Hematopoietic multipotent progenitor cell treated with erythropoietin and hydrocortisone succinate and interleukin-3 and kit ligand, for 8 days (in vitro differentiated cells): ENCODE results near the gene COX7B2.

Experiments used
- DNase-seq: peaks from one replicate; pipeline ENCODE4 v3.0.0-alpha.2; 2015

Gene COX7B2

DNA sequence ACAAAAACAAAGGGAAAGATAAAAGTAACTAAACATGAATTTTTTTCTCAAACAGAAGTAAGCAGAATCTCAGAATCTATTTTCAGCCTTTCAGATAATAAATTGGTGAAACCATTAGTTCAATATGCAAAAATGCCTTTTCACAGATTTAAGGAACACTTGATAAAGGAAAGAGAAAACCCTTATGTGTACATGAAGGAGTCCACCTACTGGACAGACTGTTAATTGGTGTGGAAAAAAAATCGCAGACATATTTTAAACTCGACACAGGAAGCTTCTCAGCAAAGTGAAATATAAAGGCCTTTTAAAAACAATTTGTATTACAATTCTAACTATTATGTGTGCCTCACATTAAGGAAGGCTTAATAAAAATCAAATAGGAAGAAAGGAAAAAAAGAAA, 22.3 kb downstream of the COX7B2 start:
- peak; percentile 62 for DNase-seq

DNA sequence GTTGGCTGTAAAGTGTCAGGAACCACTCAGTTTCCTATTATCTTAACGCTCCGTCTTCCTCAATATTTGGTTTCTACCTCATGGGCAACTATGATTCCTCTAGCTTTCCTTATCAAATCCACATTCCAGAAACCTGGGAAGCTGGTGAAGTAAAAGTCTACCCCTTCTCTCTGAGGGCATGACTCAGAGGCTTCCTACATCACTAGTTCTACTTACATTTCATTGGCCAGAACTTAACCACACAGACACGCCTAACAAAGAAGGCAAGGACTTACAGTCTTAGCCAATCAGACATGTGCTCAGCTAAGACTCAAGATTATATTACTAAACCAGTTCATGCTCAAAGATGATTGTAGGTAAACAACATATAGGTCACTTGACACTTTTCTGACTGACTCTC, 30.4 kb downstream of the COX7B2 start:
- no peak for DNase-seq

DNA sequence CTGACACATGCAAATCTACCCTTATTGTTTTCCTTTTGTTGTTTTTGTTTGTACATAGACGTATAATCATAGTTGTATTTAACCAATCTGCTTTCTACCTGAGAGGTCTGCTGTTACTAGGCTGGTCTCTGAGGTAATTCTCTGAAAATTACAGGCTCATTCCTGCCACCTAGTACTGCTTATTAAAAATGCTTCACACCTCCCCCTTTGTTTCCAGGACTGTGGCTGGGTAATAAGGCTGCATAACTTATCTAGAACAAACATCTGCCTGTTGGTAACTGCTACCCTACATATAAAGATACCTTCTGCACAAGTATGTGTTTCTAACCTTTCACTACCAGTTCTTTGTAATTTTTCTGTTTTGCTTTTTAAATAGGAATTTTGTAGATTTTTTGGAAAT, 34.2 kb downstream of the COX7B2 start:
- DNase-seq = peak; percentile 94

DNA sequence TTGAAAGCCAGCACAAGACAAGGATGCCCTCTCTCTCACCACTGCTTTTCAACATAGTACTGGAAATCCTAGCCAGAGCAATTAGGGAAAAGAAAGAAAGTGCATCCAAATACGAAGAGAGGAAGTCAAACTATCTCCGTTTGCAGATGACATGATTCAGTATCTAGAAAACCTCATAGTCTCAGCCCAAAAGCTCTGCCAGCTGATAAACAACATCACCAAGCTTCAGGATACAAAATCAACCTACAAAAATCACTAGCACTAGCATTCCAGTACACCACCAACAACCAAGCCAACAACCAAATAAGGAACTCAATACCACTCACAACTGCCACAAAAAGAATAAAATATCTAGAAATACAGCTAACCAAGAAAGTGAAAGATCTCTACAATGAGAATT, 38.6 kb downstream of the COX7B2 start:
- peak; percentile 72 for DNase-seq

DNA sequence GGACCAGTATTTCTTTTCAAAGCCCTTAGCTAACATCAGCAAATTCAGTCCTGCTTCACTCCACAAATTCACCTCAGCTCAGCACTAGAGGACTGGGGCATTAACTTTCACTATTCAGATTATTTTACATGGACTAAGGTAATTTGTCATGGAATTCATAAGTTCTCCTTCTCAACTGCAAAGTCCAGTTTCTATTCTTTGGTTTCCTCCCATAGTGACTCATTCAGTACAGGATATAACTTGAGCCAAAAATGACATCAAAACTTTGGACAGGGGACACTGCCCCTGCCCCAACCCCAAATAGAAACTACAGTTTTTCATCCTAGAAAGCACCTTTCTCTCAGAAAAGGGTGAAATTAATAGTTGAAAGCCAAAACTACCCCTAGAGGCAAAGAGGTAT, 52.7 kb downstream of the COX7B2 start:
- no peak for DNase-seq

DNA sequence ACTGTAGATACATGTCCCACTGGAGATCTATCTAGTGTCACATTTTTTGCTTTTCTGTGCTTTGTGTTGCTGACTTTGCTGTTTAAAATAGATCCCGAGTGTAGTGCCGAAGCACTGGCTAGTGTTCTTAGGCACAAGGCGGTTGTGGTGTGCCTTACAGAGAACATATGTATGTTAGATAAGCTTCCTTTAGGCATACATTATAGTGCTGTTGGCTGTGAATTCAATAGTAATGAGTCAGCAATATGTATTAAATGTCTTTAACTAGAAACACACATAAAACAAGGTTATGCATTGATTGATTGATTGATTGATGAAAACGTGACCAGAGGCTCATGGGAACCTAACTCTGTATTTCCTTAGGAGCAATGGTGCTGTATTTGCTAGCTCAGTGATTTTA, 56.2 kb downstream of the COX7B2 start:
- DNase-seq = peak; percentile 86

DNA sequence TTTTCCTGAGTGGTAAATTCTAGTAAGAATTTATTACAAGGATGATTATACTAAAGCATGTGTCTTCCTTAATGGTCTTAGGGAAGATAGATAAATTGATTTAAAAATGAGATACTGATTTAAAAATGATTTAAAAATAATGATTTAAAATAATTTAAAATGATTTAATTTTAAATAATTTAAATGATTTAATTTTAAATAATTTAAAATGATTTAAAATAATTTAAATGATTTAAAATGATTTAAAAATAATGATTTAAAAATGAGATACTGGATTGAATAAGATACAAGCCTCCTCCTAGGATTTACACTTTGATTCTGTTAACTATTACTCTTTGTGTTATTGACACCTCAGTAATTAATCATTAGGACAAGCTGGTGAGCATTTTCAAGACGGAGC, 59.0 kb downstream of the COX7B2 start:
- DNase-seq = no peak

DNA sequence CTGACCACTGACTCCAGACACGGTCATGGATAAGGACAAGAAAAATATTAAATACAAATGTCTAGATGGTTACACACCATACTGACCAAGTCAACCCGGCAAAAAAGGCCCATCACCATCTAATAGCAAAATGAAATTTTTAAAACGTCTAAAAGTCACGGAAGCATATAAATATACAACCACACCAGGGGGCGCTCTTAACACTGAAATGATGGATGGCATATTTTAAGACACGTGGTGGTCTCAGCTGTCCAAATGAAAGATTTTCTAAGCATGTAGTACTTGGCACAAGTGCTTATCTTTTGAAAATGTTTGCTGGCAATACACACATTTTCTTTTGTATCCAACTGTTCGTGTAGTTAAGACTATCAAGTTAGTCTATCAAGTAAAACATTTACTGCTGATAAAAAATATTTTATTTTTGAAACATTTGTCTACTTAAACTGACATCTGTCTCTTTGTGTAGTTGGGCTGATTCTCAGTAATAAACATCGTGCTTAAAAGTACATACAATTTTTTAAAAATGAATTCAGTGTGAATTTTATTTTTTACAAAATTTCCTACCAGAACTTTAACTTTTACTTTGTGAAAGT, 64.6 kb downstream of the COX7B2 start:
- peak; percentile 87 for DNase-seq

DNA sequence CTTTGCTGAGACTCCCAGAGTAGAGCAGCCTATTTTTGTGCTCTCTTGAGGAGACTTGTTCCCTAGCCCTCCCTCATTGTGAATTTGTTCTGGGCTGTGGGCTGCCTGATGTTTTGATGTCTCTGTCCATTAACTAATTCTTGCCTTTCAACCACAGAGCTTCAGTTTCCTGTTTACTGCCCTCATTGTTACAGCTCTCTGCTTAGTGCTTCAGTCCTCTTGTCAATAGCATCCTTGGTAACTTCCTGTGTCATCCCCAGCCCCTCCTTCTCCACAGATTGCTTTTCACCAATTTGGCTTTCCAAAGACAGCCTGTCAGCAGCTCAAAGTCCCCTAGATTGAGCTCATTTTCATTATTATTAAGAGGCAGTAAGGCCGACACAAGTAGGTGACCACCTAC, 69.9 kb downstream of the COX7B2 start:
- no peak for DNase-seq

DNA sequence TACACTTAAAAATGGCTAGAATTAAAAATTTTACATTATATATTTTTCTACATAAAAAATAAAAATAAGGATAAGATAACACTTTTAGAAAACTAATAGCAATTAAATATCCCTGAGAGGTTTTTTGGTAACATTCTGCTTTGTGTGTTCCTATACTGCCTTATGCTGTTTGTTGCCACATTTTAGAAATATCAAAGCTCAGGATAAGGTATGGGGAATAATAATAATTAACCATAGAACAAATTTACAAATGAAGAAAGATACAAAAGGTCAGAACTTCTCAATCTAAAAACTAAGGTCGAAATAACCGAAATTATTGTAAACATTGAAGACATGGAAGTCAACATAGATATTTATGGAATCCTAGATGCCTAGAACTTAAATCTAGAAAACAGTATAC, 71.4 kb downstream of the COX7B2 start:
- no peak for DNase-seq

DNA sequence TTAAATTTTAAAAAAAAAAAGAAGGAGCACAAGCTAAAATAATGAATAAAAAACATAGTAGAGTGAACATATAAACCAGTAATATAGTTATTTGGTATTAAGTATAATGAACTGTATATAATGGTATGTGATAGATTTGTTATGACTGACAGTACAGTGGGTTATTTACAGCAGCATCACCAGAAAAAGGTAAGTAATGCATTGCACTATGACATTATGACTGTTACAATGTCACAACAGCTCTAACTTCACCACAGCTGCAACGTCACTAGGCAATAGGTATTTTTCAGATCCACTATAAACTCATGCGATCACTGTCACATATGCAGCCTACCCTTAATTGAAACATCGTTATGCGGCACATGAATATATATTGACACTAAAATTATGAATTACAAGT, 72.5 kb downstream of the COX7B2 start:
- DNase-seq = no peak

DNA sequence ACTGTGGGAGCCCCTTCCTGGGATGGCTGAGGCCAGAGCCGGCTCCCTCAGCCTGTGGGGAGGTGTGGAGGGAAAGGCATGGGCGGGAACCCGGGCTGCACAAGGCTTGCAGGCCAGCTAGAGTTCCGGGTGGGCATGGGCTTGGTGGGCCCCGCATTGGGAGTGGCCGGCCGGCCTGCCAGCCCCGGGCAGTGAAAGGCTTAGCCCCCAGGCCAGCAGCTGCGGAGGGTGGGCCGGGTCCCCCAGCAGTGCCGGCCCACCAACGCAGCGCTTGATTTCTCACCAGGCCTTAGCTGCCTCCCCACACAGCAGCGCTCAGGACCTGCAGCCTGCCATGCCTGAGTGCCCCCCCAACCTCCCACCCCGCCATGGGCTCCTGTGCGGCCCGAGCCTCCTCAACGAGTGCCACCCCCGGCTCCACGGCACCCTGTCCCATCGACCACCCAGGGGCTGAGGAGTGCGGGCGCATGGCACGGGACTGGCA, 78.0 kb downstream of the COX7B2 start:
- DNase-seq = no peak

DNA sequence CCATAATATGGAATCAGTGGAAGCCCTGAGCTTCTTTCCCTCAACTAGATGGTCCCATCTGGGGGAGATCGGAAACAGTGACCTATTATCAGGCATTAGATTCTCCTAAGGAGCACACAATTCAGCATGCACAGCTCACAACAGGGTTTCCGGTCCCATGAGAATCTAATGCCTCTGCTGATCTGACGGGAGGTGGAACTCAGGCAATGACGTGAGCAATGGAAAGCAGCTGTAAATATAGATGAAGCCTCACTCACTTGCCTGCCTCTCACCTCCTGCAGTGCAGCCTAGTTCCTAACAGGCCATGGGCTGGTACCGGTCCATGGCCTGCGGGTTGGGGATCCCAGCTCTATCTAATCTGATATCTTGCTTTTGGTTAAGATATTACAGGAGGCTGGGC, 88.9 kb downstream of the COX7B2 start:
- DNase-seq = no peak

DNA sequence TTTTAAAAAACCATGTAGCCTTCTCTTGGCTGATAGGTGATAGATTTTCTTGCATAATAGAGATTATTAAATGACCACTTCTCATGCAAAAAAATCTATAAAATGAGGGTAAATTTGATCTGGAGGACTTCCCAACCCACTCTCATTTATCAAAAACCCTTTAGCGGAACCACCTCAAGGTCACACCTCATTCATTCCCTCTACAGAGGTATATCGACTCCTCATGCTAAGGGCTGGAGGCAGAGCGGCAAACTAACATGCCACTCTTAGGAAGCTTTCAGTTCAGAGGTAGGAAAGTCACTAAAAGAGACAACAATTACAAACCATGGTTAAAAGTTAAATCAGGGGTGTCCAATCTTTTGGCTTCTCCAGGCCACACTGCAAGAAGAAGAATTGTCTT, 90.0 kb downstream of the COX7B2 start:
- DNase-seq = no peak

DNA sequence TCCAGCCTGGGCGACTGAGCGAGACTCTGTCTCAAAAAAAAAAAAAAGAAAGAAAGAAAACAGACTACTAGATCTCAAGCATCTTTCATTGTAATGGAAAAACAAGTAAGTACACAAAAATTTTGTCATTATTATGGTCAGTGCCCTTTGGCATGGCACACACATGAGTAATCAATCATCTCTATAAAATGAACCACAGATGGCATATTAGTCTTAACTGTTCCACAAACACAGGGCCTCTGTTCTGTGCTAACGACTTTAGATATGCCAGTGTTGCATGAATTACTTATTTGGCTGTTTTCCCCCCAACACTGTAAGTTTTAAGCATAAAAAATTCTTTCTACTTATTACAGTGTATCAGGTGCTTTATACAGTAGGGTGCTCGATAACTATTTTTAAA, 90.4 kb downstream of the COX7B2 start:
- DNase-seq = no peak

DNA sequence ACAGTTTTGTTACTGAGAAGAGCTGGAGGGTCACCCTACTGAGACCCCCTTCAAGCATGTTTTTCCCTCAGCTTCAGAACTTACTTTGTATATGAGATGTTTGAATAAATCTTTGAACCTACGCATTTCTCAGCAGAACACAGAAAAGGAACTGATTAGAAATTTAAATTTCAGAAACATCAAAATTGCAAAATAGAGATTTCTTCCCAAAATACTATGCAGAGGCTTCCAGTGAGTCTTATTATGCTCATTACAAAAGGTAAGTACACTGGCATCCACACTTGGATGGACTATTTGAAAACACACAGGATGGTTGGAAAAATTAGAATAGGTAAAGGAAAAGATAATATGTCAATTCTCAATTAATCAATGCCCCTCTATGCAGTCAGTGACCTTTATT, 91.2 kb downstream of the COX7B2 start:
- DNase-seq = no peak

DNA sequence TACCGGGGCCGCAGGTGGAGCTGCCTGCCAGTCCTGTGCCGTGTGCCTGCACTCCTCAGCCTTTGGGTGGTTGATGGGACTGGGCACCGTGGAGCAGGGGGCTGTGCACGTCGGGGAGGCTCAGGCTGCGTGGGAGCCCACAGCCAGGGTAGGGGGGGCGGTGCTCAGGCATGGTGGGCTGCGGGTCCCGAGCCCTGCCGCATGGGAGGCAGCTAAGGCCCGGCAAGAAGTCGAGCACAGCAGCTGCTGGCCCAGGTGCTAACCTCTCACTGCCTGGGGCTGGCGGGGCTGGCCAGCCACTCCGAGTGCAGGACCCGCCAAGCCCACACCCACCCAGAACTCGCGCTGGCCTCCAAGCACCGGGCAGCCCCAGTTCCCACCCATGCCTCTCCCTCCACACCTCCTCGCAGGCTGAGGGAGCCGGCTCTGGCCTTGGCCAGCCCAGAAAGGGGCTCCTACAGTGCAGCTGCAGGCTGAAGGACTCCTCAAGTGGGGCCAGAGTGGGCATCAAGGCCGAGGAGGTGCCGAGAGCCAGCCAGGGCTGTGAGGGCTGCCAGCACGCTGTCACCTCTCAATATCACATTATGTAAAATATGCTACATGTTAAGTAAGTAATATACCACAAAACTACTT, 104.1 kb downstream of the COX7B2 start:
- no peak for DNase-seq

DNA sequence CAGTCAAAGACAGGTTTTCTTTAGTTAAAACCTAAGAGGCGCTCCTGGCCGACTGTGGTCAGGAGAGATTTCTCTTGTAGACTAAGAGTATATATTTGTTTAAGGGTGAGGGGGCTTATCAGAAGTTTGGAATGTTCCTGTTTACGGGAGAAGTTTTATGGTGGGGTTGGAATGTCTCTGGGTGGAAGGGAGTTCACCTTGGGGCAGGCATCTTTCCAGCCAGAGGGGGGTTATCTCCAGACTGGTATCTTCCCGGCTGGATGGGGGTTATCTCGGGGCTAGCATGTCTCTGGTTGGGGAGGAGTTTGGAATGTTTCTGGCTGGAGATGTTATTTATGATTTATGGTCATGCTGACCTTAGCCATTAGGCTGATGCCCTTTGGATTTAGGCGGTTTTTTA, 116.0 kb downstream of the COX7B2 start:
- no peak for DNase-seq

DNA sequence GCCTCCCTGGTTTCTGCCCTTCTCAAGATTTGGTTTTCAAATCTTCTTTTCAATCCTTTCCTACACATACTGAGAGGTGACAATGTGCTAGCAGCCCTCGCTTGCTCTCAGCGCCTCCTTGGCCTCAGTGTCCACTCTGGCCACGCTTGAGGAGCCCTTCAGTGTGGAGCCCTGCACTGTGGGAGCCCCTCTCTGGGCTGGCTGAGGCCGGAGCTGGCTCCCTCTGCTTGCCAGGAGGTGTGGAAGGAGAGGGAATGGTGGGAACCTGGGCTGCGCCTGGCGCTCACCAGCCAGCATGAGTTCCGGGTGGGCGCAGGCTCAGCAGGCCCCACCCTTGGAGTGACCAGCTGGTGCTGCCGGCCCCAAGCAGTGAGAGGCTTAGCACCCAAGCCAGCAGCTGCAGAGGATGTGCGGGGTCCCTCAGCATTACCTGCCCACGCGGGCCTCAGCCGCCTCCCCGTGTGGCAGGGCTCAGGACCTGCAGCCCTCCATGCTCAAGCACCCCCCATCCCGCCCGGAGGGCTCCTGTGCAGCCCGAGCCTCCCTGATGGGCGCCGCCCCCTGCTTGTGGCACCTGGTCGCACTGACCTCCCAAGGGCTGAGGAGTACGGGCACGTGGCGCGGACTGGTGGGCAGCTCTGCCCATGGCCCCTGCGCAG, 127.5 kb downstream of the COX7B2 start:
- no peak for DNase-seq

DNA sequence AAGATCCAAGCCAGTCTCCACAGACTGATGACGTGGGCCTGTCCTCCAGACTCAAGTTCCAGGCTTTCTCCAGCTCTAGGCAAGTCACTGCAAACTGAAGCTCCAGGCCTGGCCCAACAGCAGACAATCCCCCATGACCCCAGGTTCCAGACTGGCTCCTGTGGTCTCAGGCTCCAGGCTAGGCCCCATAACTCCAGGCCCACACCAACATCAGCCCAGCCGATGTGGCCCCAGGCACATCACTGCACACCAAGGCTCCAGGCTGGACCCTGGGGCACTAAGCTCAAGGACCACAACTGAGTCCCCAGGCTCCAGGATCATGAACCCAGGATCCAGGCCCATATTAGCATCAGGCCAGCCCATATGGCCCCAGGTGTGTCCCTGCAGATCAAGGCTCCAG, 143.6 kb downstream of the COX7B2 start:
- DNase-seq = no peak

DNA sequence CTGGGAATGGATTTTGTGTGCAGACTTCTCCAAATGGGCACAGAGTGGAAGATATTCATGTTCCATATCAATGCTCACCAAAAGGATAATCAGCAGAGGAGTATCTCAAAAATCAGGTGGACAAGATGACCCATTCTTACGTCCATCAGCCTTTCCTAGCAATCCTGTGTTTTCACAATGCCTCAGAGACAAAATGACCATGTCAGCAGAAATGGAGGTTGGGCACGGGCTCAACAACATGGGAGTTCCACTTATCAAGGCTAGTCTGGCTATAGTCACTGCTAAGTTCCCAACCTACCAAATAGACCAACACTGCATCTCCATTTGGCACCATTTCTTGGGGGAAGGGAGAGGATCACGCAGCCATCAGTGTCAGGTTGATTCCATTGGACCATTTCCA, 179.0 kb downstream of the COX7B2 start:
- no peak for DNase-seq

DNA sequence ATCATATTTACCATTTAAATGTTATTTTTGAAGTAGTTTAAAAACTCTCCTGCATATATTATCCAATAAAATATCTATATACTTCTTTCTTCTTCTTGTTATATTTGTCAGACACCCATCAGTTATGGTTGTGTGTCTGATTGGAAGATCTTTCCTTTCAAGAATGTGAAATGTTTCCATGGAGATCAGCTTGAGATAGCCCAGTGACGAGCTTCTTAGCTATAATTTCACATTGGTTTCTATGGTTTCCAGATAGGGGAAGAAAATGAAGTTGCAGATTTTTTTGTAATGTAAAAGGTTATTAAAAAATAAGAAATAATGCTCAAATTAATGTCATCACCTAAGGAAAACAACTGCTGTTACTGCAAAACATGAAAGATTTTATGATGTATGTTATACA, 189.0 kb downstream of the COX7B2 start:
- no peak for DNase-seq

DNA sequence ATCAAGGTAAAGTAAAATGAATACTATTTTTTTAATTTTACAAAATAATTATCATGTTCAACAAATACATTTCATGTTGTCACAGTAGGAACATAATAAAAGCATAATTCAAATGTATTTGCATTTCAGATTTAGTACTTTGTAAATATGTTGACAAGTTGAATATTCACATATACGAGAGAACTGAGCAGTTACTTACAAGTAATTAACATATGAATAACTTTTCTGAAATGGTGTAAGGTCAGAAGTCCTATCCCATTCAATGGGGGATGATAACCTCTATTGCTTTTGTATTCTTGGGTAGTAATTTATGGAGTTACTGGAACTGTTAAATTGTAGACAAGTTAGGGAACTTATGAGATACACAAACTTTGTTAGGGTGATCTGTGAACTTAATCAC, 191.1 kb downstream of the COX7B2 start:
- DNase-seq = no peak

DNA sequence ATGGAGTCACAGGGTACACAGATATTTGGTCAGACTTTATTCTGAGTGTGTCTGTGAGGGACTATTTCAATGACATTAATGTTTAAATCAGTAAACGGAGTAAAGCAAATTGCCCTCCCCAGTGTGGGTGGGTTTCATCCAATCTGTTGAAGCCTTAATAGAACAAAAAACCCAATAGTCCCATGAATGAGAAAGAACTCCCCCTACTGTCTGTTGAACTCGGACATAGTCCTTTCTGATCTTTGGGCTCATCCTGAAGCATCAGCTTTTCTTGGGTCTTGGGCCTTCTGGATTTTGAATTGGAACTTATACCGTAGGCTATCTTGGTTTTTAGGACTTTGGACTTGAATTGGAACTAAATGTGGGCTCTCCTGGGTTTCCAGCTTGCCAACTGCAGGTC, 193.6 kb downstream of the COX7B2 start:
- DNase-seq = no peak

DNA sequence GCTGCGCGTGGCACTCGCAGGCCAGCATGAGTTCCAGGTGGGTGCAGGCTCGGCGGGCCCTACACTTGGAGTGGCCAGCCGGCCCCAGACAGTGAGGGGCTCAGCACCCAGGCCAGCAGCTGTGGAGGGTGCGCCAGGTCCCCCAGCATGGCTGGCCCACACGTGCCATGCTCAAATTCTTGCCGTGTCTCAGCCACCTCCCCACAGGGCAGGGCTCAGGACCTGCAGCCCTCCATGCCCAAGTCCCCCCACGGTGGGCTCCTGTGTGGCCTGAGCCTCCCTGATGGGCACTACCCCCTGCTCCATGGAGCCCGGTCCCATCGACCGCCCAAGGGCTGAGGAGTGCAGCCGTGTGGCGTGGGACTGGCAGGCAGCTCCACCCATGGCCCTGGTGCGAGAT, 210.2 kb downstream of the COX7B2 start:
- DNase-seq = no peak
